ENCODE results near the gene CMTM4.
"Not testable (repeated sequence)": the region's sequence is repeated elsewhere in the genome, so short reads cannot be mapped to it uniquely, and the experiment has no call there.

Gene CMTM4

DNA sequence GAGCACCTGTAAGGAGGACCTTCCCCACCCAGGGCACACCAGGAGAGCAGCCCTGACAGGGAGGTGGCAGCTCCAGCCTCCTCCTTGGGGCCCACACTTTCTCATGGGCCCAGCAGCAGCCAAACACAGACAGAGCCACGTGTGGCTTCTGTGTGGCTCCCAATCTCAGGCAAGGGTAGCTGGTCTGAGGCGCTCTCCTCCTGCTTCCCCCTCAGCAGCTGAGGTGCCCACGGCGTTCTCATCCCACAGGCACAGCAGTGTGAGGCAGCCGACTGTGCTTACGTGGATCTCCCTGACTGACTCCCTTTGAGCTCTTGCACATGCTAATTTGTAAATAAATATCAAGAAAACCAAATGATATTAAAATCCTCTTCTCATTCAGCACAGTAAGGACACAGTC is 61.1 kb downstream of the CMTM4 start:
- H3K27me3 ChIP-seq (ENCODE audit: low read length), result no peaks in the 10 kb centered on the region
- TF ChIP-seq, protein P1, sequence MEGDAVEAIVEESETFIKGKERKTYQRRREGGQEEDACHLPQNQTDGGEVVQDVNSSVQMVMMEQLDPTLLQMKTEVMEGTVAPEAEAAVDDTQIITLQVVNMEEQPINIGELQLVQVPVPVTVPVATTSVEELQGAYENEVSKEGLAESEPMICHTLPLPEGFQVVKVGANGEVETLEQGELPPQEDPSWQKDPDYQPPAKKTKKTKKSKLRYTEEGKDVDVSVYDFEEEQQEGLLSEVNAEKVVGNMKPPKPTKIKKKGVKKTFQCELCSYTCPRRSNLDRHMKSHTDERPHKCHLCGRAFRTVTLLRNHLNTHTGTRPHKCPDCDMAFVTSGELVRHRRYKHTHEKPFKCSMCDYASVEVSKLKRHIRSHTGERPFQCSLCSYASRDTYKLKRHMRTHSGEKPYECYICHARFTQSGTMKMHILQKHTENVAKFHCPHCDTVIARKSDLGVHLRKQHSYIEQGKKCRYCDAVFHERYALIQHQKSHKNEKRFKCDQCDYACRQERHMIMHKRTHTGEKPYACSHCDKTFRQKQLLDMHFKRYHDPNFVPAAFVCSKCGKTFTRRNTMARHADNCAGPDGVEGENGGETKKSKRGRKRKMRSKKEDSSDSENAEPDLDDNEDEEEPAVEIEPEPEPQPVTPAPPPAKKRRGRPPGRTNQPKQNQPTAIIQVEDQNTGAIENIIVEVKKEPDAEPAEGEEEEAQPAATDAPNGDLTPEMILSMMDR (IDR thresholded peaks at IDR 0.05; ENCODE audit: insufficient read depth, low read length, poor library complexity, severe bottlenecking), result no peak
- no peak for TF ChIP-seq EZH2phosphoT487 (conservative IDR thresholded peaks at IDR 0.05; ENCODE audit: low read length)
- H4K20me1 ChIP-seq (ENCODE audit: low read depth, low read length), result no peaks in the 10 kb centered on the region
- no peak overlapping the region for H3K4me3 ChIP-seq (ENCODE audit: insufficient read depth, low read length, poor library complexity, severe bottlenecking)
- H3F3A ChIP-seq (ENCODE audit: insufficient read depth), result no peaks in the 10 kb centered on the region
- no peak overlapping the region for H3K9ac ChIP-seq (ENCODE audit: low read length)
- H3K27ac ChIP-seq (ENCODE audit: low read depth, low read length), result no peak overlapping the region
- no peaks in the 10 kb centered on the region for H3K9me3 ChIP-seq (ENCODE audit: insufficient read depth, low read length)
- no peak overlapping the region for H3K4me2 ChIP-seq (ENCODE audit: low read depth, low read length, poor library complexity, severe bottlenecking)
- no peaks in the 10 kb centered on the region for H3K9me2 ChIP-seq (replicated peaks; ENCODE audit: insufficient read depth, low read length)
- H3K79me2 ChIP-seq (ENCODE audit: insufficient read depth, low read length), result no peaks in the 10 kb centered on the region
- no peaks in the 10 kb centered on the region for H3K36me3 ChIP-seq (ENCODE audit: low read length)
- no peak overlapping the region for H2AFZ ChIP-seq (ENCODE audit: low read depth, low read length, severe bottlenecking)

DNA sequence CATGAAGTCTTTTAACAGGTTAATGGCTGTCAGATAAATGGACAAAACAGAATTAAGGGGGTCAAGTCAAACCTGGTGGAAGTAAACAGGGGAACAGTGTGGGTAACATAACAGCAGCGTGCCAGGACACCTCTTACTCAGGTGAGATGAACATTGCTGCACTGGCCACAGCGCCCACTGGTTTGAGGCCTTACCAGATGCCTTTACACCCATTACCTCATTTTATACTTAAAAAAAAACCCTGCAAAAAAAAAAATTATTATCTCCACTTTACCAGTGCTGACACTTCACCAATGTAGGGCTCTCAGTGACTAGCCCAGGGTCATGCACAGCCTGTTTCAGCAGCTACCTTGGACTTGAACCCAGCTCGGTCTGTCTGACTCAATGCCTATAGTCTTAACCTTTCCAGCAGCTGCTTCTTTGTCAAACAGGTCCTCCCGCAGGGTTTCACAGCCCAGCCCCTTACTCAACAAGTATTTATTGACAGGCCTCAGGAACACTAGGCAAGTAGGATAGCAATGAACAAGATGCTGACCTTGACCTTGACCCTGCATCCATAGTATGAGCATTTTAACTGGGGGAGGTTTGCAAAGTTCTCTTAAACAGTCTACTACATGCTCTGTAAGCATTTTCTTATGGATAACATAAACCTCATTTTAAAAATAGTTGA is 61.9 kb downstream of the CMTM4 start:
- Histone ChIP-seq H3K27ac (ENCODE audit: low read depth, low read length) (no peak overlapping the region), H3K9me2 (replicated peaks; ENCODE audit: insufficient read depth, low read length) (no peaks in the 10 kb centered on the region), H3K9ac (ENCODE audit: low read length) (no peak overlapping the region), H2AFZ (ENCODE audit: low read depth, low read length, severe bottlenecking) (no peak overlapping the region), H4K20me1 (ENCODE audit: low read depth, low read length) (no peaks in the 10 kb centered on the region), H3K4me2 (ENCODE audit: low read depth, low read length, poor library complexity, severe bottlenecking) (no peak overlapping the region), H3K27me3 (ENCODE audit: low read length) (no peaks in the 10 kb centered on the region), H3K79me2 (ENCODE audit: insufficient read depth, low read length) (no peaks in the 10 kb centered on the region), H3K9me3 (ENCODE audit: insufficient read depth, low read length) (no peaks in the 10 kb centered on the region), H3F3A (ENCODE audit: insufficient read depth) (no peaks in the 10 kb centered on the region), H3K4me3 (ENCODE audit: insufficient read depth, low read length, poor library complexity, severe bottlenecking) (no peak overlapping the region), H3K36me3 (ENCODE audit: low read length) (no peaks in the 10 kb centered on the region)
- TF ChIP-seq, protein P1 (IDR thresholded peaks at IDR 0.05; ENCODE audit: insufficient read depth, low read length, poor library complexity, severe bottlenecking), result no peak
- TF ChIP-seq EZH2phosphoT487 (conservative IDR thresholded peaks at IDR 0.05; ENCODE audit: low read length), result no peak

DNA sequence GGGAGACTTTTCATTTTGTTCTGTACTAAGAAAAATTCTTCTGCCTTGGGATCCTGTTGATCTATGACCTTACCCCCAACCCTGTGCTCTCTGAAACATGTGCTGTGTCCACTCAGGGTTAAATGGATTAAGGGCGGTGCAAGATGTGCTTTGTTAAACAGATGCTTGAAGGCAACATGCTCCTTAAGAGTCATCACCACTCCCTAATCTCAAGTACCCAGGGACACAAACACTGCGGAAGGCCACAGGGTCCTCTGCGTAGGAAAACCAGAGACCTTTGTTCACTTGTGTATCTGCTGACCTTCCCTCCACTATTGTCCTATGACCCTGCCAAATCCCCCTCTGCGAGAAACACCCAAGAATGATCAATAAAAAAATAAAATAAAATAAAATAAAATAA is 65.0 kb downstream of the CMTM4 start:
- H3K36me3 ChIP-seq (ENCODE audit: low read length); H3K4me2 ChIP-seq (ENCODE audit: low read depth, low read length, poor library complexity, severe bottlenecking); H3K27ac ChIP-seq (ENCODE audit: low read depth, low read length); H2AFZ ChIP-seq (ENCODE audit: low read depth, low read length, severe bottlenecking); H3K79me2 ChIP-seq (ENCODE audit: insufficient read depth, low read length); H3K9me3 ChIP-seq (ENCODE audit: insufficient read depth, low read length); H4K20me1 ChIP-seq (ENCODE audit: low read depth, low read length); H3K27me3 ChIP-seq (ENCODE audit: low read length); H3K9me2 ChIP-seq (replicated peaks; ENCODE audit: insufficient read depth, low read length); H3F3A ChIP-seq (ENCODE audit: insufficient read depth); H3K4me3 ChIP-seq (ENCODE audit: insufficient read depth, low read length, poor library complexity, severe bottlenecking); H3K9ac ChIP-seq (ENCODE audit: low read length): not testable (repeated sequence)

DNA sequence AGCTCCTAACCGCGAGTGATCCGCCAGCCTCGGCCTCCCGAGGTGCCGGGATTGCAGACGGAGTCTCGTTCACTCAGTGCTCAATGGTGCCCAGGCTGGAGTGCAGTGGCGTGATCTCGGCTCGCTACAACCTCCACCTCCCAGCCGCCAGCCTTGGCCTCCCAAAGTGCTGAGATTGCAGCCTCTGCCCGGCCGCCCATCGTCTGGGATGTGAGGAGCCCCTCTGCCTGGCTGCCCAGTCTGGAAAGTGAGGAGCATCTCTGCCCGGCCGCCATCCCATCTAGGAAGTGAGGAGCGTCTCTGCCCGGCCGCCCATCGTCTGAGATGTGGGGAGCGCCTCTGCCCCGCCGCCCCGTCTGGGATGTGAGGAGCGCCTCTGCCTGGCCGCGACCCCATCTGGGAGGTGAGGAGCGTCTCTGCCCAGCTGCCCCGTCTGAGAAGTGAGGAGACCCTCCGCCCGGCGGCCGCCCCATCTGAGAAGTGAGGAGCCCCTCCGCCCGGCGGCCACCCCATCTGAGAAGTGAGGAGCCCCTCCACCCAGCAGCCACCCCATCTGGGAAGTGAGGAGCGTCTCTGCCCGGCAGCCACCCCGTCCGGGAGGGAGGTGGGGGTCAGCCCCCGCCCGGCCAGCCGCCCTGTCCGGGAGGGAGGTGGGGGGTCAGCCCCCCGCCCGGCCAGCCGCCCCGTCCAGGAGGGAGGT is 65.8 kb downstream of the CMTM4 start:
- H3K9me2 ChIP-seq (replicated peaks; ENCODE audit: insufficient read depth, low read length); H2AFZ ChIP-seq (ENCODE audit: low read depth, low read length, severe bottlenecking); H4K20me1 ChIP-seq (ENCODE audit: low read depth, low read length); H3K79me2 ChIP-seq (ENCODE audit: insufficient read depth, low read length); H3F3A ChIP-seq (ENCODE audit: insufficient read depth); H3K4me2 ChIP-seq (ENCODE audit: low read depth, low read length, poor library complexity, severe bottlenecking); H3K4me3 ChIP-seq (ENCODE audit: insufficient read depth, low read length, poor library complexity, severe bottlenecking); H3K27me3 ChIP-seq (ENCODE audit: low read length); H3K9me3 ChIP-seq (ENCODE audit: insufficient read depth, low read length); H3K36me3 ChIP-seq (ENCODE audit: low read length); H3K27ac ChIP-seq (ENCODE audit: low read depth, low read length); H3K9ac ChIP-seq (ENCODE audit: low read length): not testable (repeated sequence)

Measured in SU-DHL-6 (cell line).